MM.1S (cell line): ENCODE data around the gene LIN37.

ENCODE experiments used
- DNase-seq: peaks from one replicate; pipeline ENCODE4 v3.0.0-alpha.2; 2015
- H2AFZ ChIP-seq: fragments of 300-600 bp; sonication (generic); 2 replicates; pipeline ENCODE4 v1.6.0; 2016; ENCODE audit warnings: antibody characterized with exemption, low read length
- H3F3A ChIP-seq: fragments of 300-600 bp; sonication (generic); 2 replicates; pipeline ENCODE4 v1.6.1; 2016; ENCODE audit warnings: mild to moderate bottlenecking, antibody characterized with exemption, low read length, moderate library complexity, mixed read lengths; ENCODE audit not compliant: insufficient read depth
- H3K27ac ChIP-seq: fragments of 300-600 bp; sonication (generic); 2 replicates; pipeline ENCODE4 v1.5.1; 2016; ENCODE audit warnings: mild to moderate bottlenecking, low read length
- H3K27me3 ChIP-seq: fragments of 300-600 bp; sonication (generic); replicated peaks from 2 replicates; pipeline ENCODE4 v1.6.0; 2016; ENCODE audit warnings: low read length; ENCODE audit not compliant: insufficient read depth
- H3K36me3 ChIP-seq: fragments of 300-600 bp; sonication (generic); replicated peaks from 2 replicates; pipeline ENCODE4 v1.6.1; 2016; ENCODE audit warnings: mild to moderate bottlenecking, low read length, mixed read lengths; ENCODE audit not compliant: insufficient read depth
- H3K4me1 ChIP-seq: fragments of 300-600 bp; sonication (generic); 2 replicates; pipeline ENCODE4 v1.6.1; 2016; ENCODE audit warnings: low read length, mixed read lengths
- H3K4me2 ChIP-seq: fragments of 300-600 bp; sonication (generic); 2 replicates; pipeline ENCODE4 v1.6.0; 2016; ENCODE audit warnings: low read depth, low read length
- H3K4me3 ChIP-seq: fragments of 300-600 bp; sonication (generic); 2 replicates; pipeline ENCODE4 v1.5.1; 2016; ENCODE audit warnings: low read length, mixed read lengths
- H3K79me2 ChIP-seq: fragments of 300-600 bp; sonication (generic); 2 replicates; pipeline ENCODE4 v1.6.1; 2016; ENCODE audit warnings: mixed run types, low read length, mixed read lengths
- H3K9ac ChIP-seq: fragments of 300-600 bp; sonication (generic); 2 replicates; pipeline ENCODE4 v1.6.1; 2016; ENCODE audit warnings: low read length, mixed read lengths
- H3K9me2 ChIP-seq: fragments of 300-600 bp; sonication (generic); replicated peaks from 2 replicates; pipeline ENCODE4 v1.6.1; 2016; ENCODE audit warnings: mild to moderate bottlenecking, low read length, mixed read lengths; ENCODE audit not compliant: insufficient read depth
- H3K9me3 ChIP-seq: fragments of 300-600 bp; sonication (generic); replicated peaks from 2 replicates; pipeline ENCODE4 v1.6.1; 2016; ENCODE audit warnings: mild to moderate bottlenecking, low read length, mixed read lengths; ENCODE audit not compliant: insufficient read depth
- H4K20me1 ChIP-seq: fragments of 300-600 bp; sonication (generic); 2 replicates; pipeline ENCODE4 v1.6.1; 2016; ENCODE audit warnings: mild to moderate bottlenecking, low read length, moderate library complexity, mixed read lengths; ENCODE audit not compliant: insufficient read depth
- CTCF ChIP-seq: fragments of 300-600 bp; sonication (generic); IDR thresholded peaks from 2 replicates; pipeline ENCODE4 v1.5.1; 2016; ENCODE audit warnings: antibody characterized with exemption, low read length, mixed read lengths
- EZH2 ChIP-seq: fragments of 300-600 bp; sonication (generic); optimal IDR thresholded peaks from 2 replicates; pipeline ENCODE3; 2017; ENCODE audit warnings: low read depth, mild to moderate bottlenecking, antibody characterized with exemption, low read length, mixed read lengths
- EZH2phosphoT487 ChIP-seq: fragments of 300-600 bp; sonication (generic); IDR thresholded peaks from 2 replicates; pipeline ENCODE4 v1.6.1; 2018; ENCODE audit warnings: antibody characterized with exemption, low read length

LIN37 gene

GRCh38 chr19:35738887-35739229, 9.5 kb upstream of the LIN37 start:
- Histone ChIP-seq H3K36me3 (0 out of 2 replicates have a peak, but pooled peaks cover 2% of the 10 kb centered on the region), H3K27me3 (no peaks in the 10 kb centered on the region), H3F3A (peaks cover 24% of the 10 kb centered on the region; the same call in 1 of the 2 replicates), H3K9me2 (no peaks in the 10 kb centered on the region), H4K20me1 (no peaks in the 10 kb centered on the region), H2AFZ (no peak overlapping the region), H3K4me3 (no peak overlapping the region), H3K4me2 (no peak overlapping the region), H3K27ac (no peak overlapping the region), H3K9me3 (no peaks in the 10 kb centered on the region), H3K4me1 (peaks cover 12% of the 10 kb centered on the region), H3K9ac (no peak overlapping the region), H3K79me2 (peaks cover 4% of the 10 kb centered on the region)
- peak; percentile 4 for DNase-seq
- no peak for TF ChIP-seq CTCF
- no peak for TF ChIP-seq EZH2
- no peak for TF ChIP-seq EZH2phosphoT487

GRCh38 chr19:35739275-35740107, 8.9 kb upstream of the LIN37 start:
- no peaks in the 10 kb centered on the region for H3K9me3 ChIP-seq
- H3K36me3 ChIP-seq: no peaks in the 10 kb centered on the region
- peak overlapping the region; percentile 47; the same call in 1 of the 2 replicates for H3K9ac ChIP-seq
- no peak overlapping the region for H3K27ac ChIP-seq
- H3K4me2 ChIP-seq: peak overlapping the region; percentile 76; the same call in 1 of the 2 replicates
- DNase-seq: peak; percentile 5
- H3K4me1 ChIP-seq: peaks cover 18% of the 10 kb centered on the region
- no peak overlapping the region for H2AFZ ChIP-seq
- H3F3A ChIP-seq: peaks cover 27% of the 10 kb centered on the region; the same call in 1 of the 2 replicates
- peaks cover 10% of the 10 kb centered on the region for H3K79me2 ChIP-seq
- no peaks in the 10 kb centered on the region for H3K9me2 ChIP-seq
- H3K4me3 ChIP-seq: peak overlapping the region; percentile 68
- no peaks in the 10 kb centered on the region for H3K27me3 ChIP-seq
- no peaks in the 10 kb centered on the region for H4K20me1 ChIP-seq
- TF ChIP-seq EZH2 (no peak), CTCF (no peak), EZH2phosphoT487 (no peak)

- Histone ChIP-seq H3K4me1 (peaks cover 18% of the 10 kb centered on the region), H3F3A (peaks cover 27% of the 10 kb centered on the region; the same call in 1 of the 2 replicates), H3K27me3 (no peaks in the 10 kb centered on the region), H3K9me2 (no peaks in the 10 kb centered on the region), H4K20me1 (no peaks in the 10 kb centered on the region), H3K9ac (peak overlapping the region; percentile 47; the same call in 1 of the 2 replicates), H3K27ac (peak overlapping the region; percentile 22; the same call in 1 of the 2 replicates), H2AFZ (peak overlapping the region; percentile 76), H3K4me3 (peak overlapping the region; percentile 68), H3K36me3 (no peaks in the 10 kb centered on the region), H3K9me3 (no peaks in the 10 kb centered on the region), H3K4me2 (peak overlapping the region; percentile 76; the same call in 1 of the 2 replicates), H3K79me2 (peaks cover 11% of the 10 kb centered on the region)
- TF ChIP-seq CTCF (no peak), EZH2 (no peak), EZH2phosphoT487 (no peak)
- DNase-seq: no peak
Observed at GRCh38 chr19:35740108-35740422, 8.3 kb upstream of the LIN37 start.
